Heart left ventricle (tissue), 13 donors: ENCODE results near the gene FBXL17.

Source experiments
- POLR2A ChIP-seq, 2 donors: fragments of 450-650 bp; IDR thresholded peaks; one replicate each; pipeline ENCODE4 v1.6.1; 2017; ENCODE audit warnings: antibody characterized with exemption in 2 of 2, mild to moderate bottlenecking in 2 of 2, moderate library complexity in 2 of 2
- TF ChIP-seq, protein P1 (sequence below), 12 donors: fragments of 200-600 bp; sonication (generic) in 4 of 12; IDR thresholded peaks; one replicate each; pipeline versions ENCODE4 v1.5.0 to v1.8.0; 2018 to 2022; ENCODE audit warnings: antibody characterized with exemption in 12 of 12, mild to moderate bottlenecking in 5 of 12
- donor health status: ischemic (EF 13 %, LVEDD 7.1; RV severe dilation, severe dysfunction).
- donor health status: DM: no; HTN: yes; CAD: no.
- donor health status: DM: no; HTN: no; CAD: no.
- donor health status: ischemic (EF 25% LVEDD 6.9; RV normal size, moderate dysfunction).
- donor health status: ischemic (EF 25% LVEDD 5.7; RV mildly dilated, moderate dysfunction).
- donor health status: ischemic (EF 35%, LVEDD 5.7; RV mildly dilated, moderate dysfunction).
- donor health status: nonischemic (EF 11% LVEDD 7.7; RV severe dilation, severe dysfunction).
- donor health status: DM: yes; HTN: yes; CAD: no.
- donor health status: PGD.
- donor health status: ischemic (EF 29% LVEDD 5.4; RV normal size, mild dysfunction).
- donor health status: nonischemic (EF 23%, LVEDD 6.1; RV moderate dilation, normal function).

DNA sequence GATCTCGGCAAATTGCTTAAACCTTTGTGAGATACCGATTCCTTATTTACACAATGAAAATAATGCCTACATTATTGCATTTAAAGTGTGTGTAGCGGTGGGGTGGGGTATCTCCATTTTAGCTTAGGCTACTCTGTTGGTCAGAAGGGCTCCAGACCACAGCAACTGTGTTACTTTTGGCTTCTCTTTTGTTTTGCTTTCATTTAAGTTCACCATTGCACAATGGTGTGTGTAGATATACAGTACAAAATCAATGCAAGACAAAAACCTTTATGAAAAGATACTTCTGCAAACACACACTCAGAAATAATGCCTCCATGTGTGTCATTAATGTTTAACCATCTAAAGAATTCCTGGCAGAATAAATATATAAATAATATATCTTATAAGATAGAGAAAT is 279.4 kb downstream of the FBXL17 start:
- TF ChIP-seq, protein P1, sequence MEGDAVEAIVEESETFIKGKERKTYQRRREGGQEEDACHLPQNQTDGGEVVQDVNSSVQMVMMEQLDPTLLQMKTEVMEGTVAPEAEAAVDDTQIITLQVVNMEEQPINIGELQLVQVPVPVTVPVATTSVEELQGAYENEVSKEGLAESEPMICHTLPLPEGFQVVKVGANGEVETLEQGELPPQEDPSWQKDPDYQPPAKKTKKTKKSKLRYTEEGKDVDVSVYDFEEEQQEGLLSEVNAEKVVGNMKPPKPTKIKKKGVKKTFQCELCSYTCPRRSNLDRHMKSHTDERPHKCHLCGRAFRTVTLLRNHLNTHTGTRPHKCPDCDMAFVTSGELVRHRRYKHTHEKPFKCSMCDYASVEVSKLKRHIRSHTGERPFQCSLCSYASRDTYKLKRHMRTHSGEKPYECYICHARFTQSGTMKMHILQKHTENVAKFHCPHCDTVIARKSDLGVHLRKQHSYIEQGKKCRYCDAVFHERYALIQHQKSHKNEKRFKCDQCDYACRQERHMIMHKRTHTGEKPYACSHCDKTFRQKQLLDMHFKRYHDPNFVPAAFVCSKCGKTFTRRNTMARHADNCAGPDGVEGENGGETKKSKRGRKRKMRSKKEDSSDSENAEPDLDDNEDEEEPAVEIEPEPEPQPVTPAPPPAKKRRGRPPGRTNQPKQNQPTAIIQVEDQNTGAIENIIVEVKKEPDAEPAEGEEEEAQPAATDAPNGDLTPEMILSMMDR (IDR thresholded peaks at IDR 0.05) = no peak
- TF ChIP-seq POLR2A (IDR thresholded peaks at IDR 0.05) = no peak
